Neural cell (in vitro differentiated cells): ENCODE measurements around the gene FGGY. TPM values are rescaled to one million over a fixed set of nuclear protein-coding genes. Genes with fewer than 3 reads are reported as not detected.
"Not testable (repeated sequence)": the region's sequence is repeated elsewhere in the genome, so short reads cannot be mapped to it uniquely, and the experiment has no call there.

Experiments
- H2AFZ ChIP-seq: fragments of 200-600, 300-800 bp; sonication (generic), shearing (Covaris generic); 2 replicates; pipeline ENCODE4 v1.6.0; 2014; ENCODE audit warnings: low read depth, mild to moderate bottlenecking, antibody characterized with exemption, low read length, moderate library complexity
- H3F3A ChIP-seq: fragments of 200-600 bp; shearing (Covaris generic); 2 replicates; pipeline ENCODE4 v1.6.1; 2016; ENCODE audit warnings: mild to moderate bottlenecking, moderate library complexity, mixed read lengths, antibody characterized with exemption, low read length; ENCODE audit not compliant: insufficient read depth, poor library complexity, severe bottlenecking
- H3K27ac ChIP-seq: fragments of 200-600, 300-800 bp; sonication (generic), shearing (Covaris generic); 2 replicates; pipeline ENCODE4 v1.5.1; 2014; ENCODE audit warnings: mild to moderate bottlenecking, low read length, moderate library complexity
- H3K27me3 ChIP-seq: fragments of 300-800, 200-600 bp; sonication (generic), shearing (Covaris generic); 2 replicates; pipeline ENCODE4 v1.6.0; 2014; ENCODE audit warnings: mild to moderate bottlenecking, low read depth, low read length, moderate library complexity; ENCODE audit not compliant: insufficient read depth
- H3K36me3 ChIP-seq: fragments of 300-800, 200-600 bp; sonication (generic), shearing (Covaris generic); 2 replicates; pipeline ENCODE4 v1.5.1; 2014; ENCODE audit warnings: mild to moderate bottlenecking, antibody characterized with exemption, low read length, moderate library complexity; ENCODE audit not compliant: insufficient read depth
- H3K4me2 ChIP-seq: fragments of 300-800, 200-600 bp; sonication (generic), shearing (Covaris generic); 2 replicates; pipeline ENCODE4 v1.6.0; 2014; ENCODE audit warnings: mild to moderate bottlenecking, low read length
- H3K4me3 ChIP-seq: fragments of 300-800, 200-600 bp; sonication (generic), shearing (Covaris generic); 2 replicates; pipeline ENCODE4 v1.5.1; 2014; ENCODE audit warnings: mild to moderate bottlenecking, low read length, moderate library complexity
- H3K79me2 ChIP-seq: fragments of 200-600 bp; shearing (Covaris generic); replicated peaks from 2 replicates; pipeline ENCODE4 v1.6.0; 2014; ENCODE audit warnings: mild to moderate bottlenecking, low read length, moderate library complexity; ENCODE audit not compliant: insufficient read depth
- H3K9ac ChIP-seq: fragments of 300-800, 200-600 bp; sonication (generic), shearing (Covaris generic); 2 replicates; pipeline ENCODE4 v1.6.1; 2016; ENCODE audit warnings: mild to moderate bottlenecking, low read length, mixed read lengths
- H3K9me2 ChIP-seq: fragments of 200-600 bp; shearing (Covaris generic); 2 replicates; pipeline ENCODE4 v1.6.1; 2016; ENCODE audit warnings: mild to moderate bottlenecking, low read length, mixed read lengths; ENCODE audit not compliant: insufficient read depth
- H3K9me3 ChIP-seq: fragments of 200-600, 300-800 bp; sonication (generic), shearing (Covaris generic); 2 replicates; pipeline ENCODE4 v1.6.1; 2016; ENCODE audit warnings: mild to moderate bottlenecking, mixed run types, low read length, moderate library complexity, mixed read lengths
- H4K20me1 ChIP-seq: fragments of 200-600 bp; shearing (Covaris generic); 2 replicates; pipeline ENCODE4 v1.6.1; 2016; ENCODE audit warnings: mild to moderate bottlenecking, mixed run types; ENCODE audit not compliant: insufficient read depth
- EP300 ChIP-seq: fragments of 450-650 bp; conservative IDR thresholded peaks from 2 replicates; pipeline ENCODE4 v1.6.1; 2014; ENCODE audit warnings: antibody characterized with exemption, mild to moderate bottlenecking, moderate library complexity; ENCODE audit not compliant: poor library complexity, severe bottlenecking
- EZH2 ChIP-seq: fragments of 200-600, 300-800 bp; shearing (Covaris generic), sonication (generic); IDR thresholded peaks from 2 replicates; pipeline ENCODE4 v1.6.1; 2014; ENCODE audit warnings: antibody characterized with exemption, low read length, borderline replicate concordance, mild to moderate bottlenecking; ENCODE audit not compliant: insufficient read depth, poor library complexity, severe bottlenecking
- MXI1 ChIP-seq: fragments of 450-650 bp; conservative IDR thresholded peaks from 2 replicates; pipeline ENCODE4 v1.6.1; 2014; ENCODE audit warnings: antibody characterized with exemption, mild to moderate bottlenecking; ENCODE audit not compliant: poor library complexity, severe bottlenecking
- POLR2AphosphoS5 ChIP-seq: IDR thresholded peaks from 2 replicates; pipeline ENCODE4 v1.6.1; 2012
- RAD21 ChIP-seq: fragments of 450-650 bp; conservative IDR thresholded peaks from 2 replicates; pipeline ENCODE4 v1.6.1; 2014; ENCODE audit warnings: antibody characterized with exemption, mild to moderate bottlenecking, moderate library complexity
- SMC3 ChIP-seq: fragments of 450-650 bp; conservative IDR thresholded peaks from 2 replicates; pipeline ENCODE4 v1.6.1; 2014; ENCODE audit warnings: antibody characterized with exemption, mild to moderate bottlenecking, moderate library complexity; ENCODE audit not compliant: poor library complexity
- TAF1 ChIP-seq: IDR thresholded peaks from 2 replicates; pipeline ENCODE4 v1.6.1; 2012; ENCODE audit warnings: low read depth
- polyA plus RNA-seq: library from polyadenylated mRNA; depleted of rRNA; stranded (reverse); fragments of >200 nt; gene quantifications from 2 replicates; pipeline ENCODE4 v1.2.3, GENCODE V29; 2014
- TF ChIP-seq, protein P1 (sequence below): IDR thresholded peaks from 2 replicates; pipeline ENCODE4 v1.6.1; 2012; ENCODE audit warnings: borderline replicate concordance
- TF ChIP-seq, protein P2 (sequence below): fragments of 450-650 bp; IDR thresholded peaks from 2 replicates; pipeline ENCODE4 v1.5.1; 2014; ENCODE audit warnings: antibody characterized with exemption, mild to moderate bottlenecking, moderate library complexity; ENCODE audit not compliant: poor library complexity, severe bottlenecking

FGGY gene
- polyA plus RNA-seq, 1 donor from 2014 or later, result 7.4 TPM

GRCh38 chr1:59579222-59579621 lies 282.3 kb downstream of the FGGY start:
- Histone ChIP-seq H3K9me2 (no peaks in the 10 kb centered on the region), H3K4me2 (no peak overlapping the region), H3K9ac (no peak overlapping the region), H3F3A (no peaks in the 10 kb centered on the region), H3K36me3 (no peaks in the 10 kb centered on the region), H4K20me1 (no peaks in the 10 kb centered on the region), H3K27ac (no peak overlapping the region), H2AFZ (no peak overlapping the region), H3K27me3 (no peaks in the 10 kb centered on the region), H3K4me3 (no peak overlapping the region), H3K79me2 (no peaks in the 10 kb centered on the region), H3K9me3 (no peaks in the 10 kb centered on the region)
- TF ChIP-seq EZH2, result no peak
- TF ChIP-seq RAD21, result no peak
- TF ChIP-seq, protein P1, sequence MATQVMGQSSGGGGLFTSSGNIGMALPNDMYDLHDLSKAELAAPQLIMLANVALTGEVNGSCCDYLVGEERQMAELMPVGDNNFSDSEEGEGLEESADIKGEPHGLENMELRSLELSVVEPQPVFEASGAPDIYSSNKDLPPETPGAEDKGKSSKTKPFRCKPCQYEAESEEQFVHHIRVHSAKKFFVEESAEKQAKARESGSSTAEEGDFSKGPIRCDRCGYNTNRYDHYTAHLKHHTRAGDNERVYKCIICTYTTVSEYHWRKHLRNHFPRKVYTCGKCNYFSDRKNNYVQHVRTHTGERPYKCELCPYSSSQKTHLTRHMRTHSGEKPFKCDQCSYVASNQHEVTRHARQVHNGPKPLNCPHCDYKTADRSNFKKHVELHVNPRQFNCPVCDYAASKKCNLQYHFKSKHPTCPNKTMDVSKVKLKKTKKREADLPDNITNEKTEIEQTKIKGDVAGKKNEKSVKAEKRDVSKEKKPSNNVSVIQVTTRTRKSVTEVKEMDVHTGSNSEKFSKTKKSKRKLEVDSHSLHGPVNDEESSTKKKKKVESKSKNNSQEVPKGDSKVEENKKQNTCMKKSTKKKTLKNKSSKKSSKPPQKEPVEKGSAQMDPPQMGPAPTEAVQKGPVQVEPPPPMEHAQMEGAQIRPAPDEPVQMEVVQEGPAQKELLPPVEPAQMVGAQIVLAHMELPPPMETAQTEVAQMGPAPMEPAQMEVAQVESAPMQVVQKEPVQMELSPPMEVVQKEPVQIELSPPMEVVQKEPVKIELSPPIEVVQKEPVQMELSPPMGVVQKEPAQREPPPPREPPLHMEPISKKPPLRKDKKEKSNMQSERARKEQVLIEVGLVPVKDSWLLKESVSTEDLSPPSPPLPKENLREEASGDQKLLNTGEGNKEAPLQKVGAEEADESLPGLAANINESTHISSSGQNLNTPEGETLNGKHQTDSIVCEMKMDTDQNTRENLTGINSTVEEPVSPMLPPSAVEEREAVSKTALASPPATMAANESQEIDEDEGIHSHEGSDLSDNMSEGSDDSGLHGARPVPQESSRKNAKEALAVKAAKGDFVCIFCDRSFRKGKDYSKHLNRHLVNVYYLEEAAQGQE, result no peak
- no peak for TF ChIP-seq EP300
- TF ChIP-seq, protein P2, sequence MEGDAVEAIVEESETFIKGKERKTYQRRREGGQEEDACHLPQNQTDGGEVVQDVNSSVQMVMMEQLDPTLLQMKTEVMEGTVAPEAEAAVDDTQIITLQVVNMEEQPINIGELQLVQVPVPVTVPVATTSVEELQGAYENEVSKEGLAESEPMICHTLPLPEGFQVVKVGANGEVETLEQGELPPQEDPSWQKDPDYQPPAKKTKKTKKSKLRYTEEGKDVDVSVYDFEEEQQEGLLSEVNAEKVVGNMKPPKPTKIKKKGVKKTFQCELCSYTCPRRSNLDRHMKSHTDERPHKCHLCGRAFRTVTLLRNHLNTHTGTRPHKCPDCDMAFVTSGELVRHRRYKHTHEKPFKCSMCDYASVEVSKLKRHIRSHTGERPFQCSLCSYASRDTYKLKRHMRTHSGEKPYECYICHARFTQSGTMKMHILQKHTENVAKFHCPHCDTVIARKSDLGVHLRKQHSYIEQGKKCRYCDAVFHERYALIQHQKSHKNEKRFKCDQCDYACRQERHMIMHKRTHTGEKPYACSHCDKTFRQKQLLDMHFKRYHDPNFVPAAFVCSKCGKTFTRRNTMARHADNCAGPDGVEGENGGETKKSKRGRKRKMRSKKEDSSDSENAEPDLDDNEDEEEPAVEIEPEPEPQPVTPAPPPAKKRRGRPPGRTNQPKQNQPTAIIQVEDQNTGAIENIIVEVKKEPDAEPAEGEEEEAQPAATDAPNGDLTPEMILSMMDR, result no peak
- TF ChIP-seq SMC3, result no peak
- TF ChIP-seq MXI1, result no peak
- TF ChIP-seq POLR2AphosphoS5, result no peak
- TF ChIP-seq TAF1, result no peak

- H2AFZ ChIP-seq, result no peak overlapping the region
- no peak overlapping the region for H3K4me2 ChIP-seq
- no peak overlapping the region for H3K27ac ChIP-seq
- no peaks in the 10 kb centered on the region for H3K9me3 ChIP-seq
- no peaks in the 10 kb centered on the region for H3K27me3 ChIP-seq
- H3F3A ChIP-seq, result no peaks in the 10 kb centered on the region
- H4K20me1 ChIP-seq, result no peaks in the 10 kb centered on the region
- H3K9me2 ChIP-seq, result no peaks in the 10 kb centered on the region
- no peak overlapping the region for H3K4me3 ChIP-seq
- H3K79me2 ChIP-seq, result no peaks in the 10 kb centered on the region
- H3K36me3 ChIP-seq, result no peaks in the 10 kb centered on the region
- H3K9ac ChIP-seq, result no peak overlapping the region
- TF ChIP-seq EP300 (no peak), EZH2 (no peak), POLR2AphosphoS5 (no peak), MXI1 (no peak), RAD21 (no peak), SMC3 (no peak), TAF1 (no peak)
- TF ChIP-seq, protein P1, result no peak
- TF ChIP-seq, protein P2, result no peak
These were observed 283.4 kb downstream of the FGGY start for GRCh38 chr1:59580257-59580656.

GRCh38 chr1:59592410-59592809 lies 295.5 kb downstream of the FGGY start:
- not testable (repeated sequence) for H3K27me3 ChIP-seq, H3K9me2 ChIP-seq, H3K9ac ChIP-seq, H2AFZ ChIP-seq, H3K9me3 ChIP-seq, H3F3A ChIP-seq, H3K4me3 ChIP-seq, H3K79me2 ChIP-seq, H3K4me2 ChIP-seq, H4K20me1 ChIP-seq, H3K27ac ChIP-seq, H3K36me3 ChIP-seq
